GM18502 (cell line): ENCODE measurements around the gene TMEM238L.

Experiments
- ATAC-seq: cut with Tn5 transposase; IDR thresholded peaks from one replicate; pipeline ENCODE4 v1.9.1; 2021; ENCODE audit warnings: mild to moderate bottlenecking; ENCODE audit not compliant: unreplicated experiment, poor library complexity

The TMEM238L gene

GRCh38 chr17:10777131-10777807 is 26.6 kb downstream of the TMEM238L start:
- no peak for ATAC-seq

- no peak for ATAC-seq
Observed at GRCh38 chr17:10776381-10776780, 27.5 kb downstream of the TMEM238L start.

DNA sequence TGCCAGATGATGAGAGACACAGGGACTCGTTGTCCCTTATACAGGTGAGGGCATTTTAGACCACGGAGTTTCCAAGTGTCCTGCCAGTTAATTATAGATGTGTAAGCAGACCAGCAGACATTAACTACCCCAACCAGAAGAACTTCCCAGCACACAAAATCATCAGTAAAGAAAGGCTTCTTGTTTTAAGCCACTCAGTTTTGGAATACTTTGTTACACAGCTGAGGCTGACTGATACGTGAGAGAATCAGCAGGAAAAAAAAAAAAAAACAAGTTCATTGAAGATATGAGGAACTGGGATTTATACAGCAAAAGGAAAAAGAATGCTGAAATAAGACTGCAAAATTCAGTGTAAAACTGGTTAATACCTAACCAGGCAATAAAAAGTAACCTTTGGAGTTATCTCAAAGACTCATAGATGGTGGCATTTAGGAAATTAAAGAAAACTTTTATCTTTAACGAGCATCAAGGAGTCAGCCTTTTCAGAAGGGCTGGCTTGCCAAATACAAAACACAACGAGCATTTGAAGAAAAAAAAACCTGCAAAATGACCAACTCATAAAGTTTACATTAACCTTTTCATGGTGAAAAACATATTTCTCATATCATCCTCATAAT is 28.1 kb downstream of the TMEM238L start:
- no peak for ATAC-seq

DNA sequence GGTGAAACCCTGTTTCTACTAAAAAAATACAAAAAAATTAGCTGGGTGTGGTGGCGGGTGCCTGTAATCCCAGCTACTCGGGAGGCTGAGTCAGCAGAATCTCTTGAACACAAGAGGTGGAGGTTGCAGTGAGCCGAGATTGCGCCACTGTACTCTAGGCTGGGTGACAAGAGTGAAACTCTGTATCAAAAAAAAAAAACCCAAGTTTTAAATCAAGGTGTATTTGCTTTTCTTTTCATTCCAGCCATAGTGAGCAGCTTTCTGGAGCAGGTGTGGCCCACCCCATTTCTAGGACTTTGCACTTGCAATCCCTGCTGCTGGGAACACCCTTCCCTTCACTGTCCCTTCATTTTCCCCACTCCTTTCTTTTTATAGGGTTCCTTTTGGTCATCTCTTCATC is 28.8 kb downstream of the TMEM238L start:
- ATAC-seq: no peak

- no peak for ATAC-seq
Observed at GRCh38 chr17:10773391-10773790, 30.5 kb downstream of the TMEM238L start.

DNA sequence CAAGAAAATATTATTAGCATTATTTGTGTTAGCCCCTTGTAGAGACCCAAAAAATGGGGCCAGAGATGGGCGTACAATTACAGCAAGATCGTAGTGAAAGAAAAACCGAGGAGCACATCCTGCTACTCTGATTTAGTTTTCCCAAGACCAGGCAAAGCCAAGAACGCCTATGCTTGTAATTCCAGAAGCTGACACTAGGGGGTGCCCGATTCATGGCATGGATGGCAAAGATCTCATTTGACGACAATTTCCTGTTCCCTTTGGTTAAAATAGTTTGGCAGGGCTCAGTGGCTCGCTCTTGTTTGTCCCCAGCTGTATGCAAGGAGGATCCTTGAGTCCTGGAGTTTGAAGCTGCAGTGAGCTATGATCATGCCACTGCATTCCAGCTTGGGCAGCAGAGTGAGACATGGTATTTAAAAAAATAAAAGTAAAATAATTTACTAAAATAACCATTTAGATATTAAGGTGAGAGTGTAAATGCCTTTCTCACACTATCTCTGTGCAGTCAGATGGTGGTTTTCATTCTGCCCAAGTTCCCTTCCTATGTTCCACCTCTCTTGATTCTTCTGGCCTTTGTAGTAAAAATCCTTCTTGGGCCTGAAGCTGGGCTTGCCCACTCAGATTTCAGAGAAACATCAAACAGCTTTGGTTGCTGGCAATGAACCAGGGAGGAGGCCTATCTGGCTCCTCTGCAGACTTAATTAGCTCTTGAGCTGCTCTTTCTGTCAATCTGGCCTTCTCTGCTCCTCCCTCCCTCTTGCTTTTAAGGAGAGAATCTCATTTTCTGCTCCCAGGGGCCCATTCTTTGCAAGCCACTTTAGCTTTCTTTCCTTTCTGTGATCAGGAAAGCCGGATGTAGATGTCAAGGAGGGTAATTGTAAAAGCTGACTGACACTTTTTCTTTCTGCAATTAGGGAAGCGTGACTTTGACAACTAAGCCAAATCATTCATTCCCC is 31.2 kb downstream of the TMEM238L start:
- no peak for ATAC-seq

DNA sequence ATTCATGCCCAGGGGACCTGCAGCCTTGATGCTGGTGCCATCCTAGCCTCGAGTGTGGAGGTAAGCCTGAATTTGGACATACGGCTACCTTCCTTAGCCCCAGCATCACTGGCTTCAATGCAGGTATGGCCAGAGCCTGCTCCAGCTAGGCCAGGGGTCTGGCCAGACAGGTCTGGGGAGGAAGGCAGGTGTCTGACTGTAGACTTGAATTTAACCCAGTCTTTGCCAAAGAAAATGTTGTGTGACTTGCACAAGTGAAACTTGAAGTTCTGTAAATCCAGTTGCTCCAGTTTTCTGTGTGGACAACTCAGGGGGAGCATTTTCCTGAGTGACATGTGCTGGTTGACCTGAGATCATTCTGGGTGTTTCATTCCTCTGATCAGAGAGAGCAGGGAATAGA is 32.8 kb downstream of the TMEM238L start:
- ATAC-seq: no peak

DNA sequence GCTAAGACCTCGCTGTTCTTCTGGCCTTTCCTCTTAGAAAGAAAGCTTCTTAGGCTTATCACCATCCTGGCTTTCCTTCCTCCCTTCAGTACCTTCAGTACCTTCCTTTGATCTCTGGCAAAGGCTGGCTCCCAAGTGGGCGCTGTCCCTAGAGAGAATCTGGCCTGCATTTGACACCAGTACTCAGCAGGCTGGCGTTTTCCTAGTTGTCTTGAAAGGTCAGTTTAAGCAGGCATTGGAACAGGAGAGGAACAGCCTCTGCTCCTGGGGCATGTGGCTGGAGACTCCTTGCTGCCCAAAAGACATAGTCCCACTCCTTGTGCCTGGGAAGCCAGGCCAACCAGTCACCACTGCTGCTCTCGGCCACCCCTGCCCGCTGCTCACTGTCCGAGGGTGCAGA is 34.1 kb downstream of the TMEM238L start:
- ATAC-seq: no peak

DNA sequence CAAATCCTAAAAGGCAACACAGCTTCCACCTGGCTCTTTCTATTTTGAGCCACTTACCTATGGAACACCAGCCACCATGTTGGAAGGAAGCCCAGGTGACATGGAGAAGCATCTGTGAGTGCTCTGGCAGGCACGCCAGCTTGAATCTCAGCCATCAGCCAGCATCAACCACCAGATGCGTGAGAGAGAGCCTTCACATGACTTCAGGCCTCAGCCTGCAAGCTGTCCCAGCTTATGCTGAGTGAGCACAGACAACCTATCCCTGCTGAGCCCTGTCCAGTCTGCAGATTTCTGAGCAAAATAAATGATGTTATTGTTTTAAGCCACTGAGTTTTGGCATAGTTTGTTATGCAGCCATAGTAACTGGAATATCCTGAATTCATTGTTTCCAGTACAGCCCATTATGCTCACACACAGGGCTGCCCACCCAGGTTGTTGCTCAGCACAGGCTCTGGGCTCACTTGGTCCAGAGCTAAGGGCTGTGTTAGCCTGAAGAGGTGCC is 35.1 kb downstream of the TMEM238L start:
- ATAC-seq: no peak

DNA sequence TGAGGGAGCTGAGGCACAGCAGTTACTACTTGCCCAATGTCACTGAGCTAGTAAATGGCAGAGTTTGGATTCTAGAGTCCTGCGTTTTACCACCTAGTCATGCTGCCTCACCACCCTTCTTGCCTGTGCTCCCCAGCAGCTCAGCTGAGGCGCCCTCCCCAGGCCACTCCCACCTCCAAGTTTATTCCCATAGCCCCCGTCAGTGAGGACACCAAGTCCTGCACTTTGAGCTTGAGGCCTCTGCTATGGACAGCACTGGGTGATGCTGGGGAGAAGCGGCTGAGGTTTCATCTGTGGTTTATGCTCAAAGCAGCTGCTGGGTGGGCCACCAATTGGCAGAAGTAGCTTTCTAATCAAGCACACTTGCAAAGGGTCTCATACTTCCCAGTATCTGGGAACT is 36.7 kb downstream of the TMEM238L start:
- no peak for ATAC-seq

DNA sequence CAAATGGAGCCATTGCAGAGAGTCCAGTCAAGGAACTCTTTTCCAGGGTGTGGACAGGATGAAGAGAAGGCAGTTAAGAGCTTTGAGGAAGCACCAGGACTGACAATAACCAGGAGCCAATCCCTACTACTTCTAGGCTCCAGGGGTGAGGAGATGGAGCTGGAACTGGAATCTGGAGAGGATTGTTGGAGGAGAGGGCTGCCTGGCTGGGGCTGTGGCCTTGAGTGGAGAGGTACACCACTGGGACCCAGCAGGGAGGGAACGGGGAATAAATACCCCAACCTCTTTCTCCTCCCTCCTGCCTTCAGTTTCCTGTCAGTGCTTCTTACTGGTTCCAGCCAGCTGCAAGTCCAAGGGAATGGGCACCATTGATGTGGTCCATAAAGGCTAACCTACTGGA is 41.9 kb downstream of the TMEM238L start:
- ATAC-seq: no peak

DNA sequence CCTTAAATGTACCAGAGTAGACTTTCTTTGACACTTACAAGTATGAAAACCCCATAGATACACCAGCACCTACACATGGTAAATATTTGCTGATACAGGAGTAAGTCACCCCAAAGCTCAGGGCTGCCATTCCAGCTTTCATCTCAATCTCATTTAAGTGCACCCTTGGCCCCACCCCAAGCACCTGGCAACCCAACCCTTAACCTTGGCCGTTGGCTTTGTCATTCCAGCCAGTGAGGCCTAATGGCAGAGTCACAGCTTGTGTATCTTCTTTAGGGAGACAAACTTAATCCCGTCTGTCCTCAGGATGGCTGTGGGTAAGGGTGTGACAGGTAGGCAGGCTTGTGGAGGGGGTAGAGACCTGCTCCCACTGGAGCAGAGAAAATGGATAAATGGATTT is 42.6 kb downstream of the TMEM238L start:
- no peak for ATAC-seq

- no peak for ATAC-seq
Observed at GRCh38 chr17:10758062-10758461, 45.8 kb downstream of the TMEM238L start.

- ATAC-seq: no peak
Observed at GRCh38 chr17:10757647-10758046, 46.3 kb downstream of the TMEM238L start.

- ATAC-seq: no peak
Observed at GRCh38 chr17:10757067-10757466, 46.8 kb downstream of the TMEM238L start.

- ATAC-seq: no peak
Observed at GRCh38 chr17:10756619-10757018, 47.3 kb downstream of the TMEM238L start.

GRCh38 chr17:10756185-10756584 is 47.7 kb downstream of the TMEM238L start:
- ATAC-seq: no peak

- no peak for ATAC-seq
Observed at GRCh38 chr17:10755592-10756127, 48.2 kb downstream of the TMEM238L start.

DNA sequence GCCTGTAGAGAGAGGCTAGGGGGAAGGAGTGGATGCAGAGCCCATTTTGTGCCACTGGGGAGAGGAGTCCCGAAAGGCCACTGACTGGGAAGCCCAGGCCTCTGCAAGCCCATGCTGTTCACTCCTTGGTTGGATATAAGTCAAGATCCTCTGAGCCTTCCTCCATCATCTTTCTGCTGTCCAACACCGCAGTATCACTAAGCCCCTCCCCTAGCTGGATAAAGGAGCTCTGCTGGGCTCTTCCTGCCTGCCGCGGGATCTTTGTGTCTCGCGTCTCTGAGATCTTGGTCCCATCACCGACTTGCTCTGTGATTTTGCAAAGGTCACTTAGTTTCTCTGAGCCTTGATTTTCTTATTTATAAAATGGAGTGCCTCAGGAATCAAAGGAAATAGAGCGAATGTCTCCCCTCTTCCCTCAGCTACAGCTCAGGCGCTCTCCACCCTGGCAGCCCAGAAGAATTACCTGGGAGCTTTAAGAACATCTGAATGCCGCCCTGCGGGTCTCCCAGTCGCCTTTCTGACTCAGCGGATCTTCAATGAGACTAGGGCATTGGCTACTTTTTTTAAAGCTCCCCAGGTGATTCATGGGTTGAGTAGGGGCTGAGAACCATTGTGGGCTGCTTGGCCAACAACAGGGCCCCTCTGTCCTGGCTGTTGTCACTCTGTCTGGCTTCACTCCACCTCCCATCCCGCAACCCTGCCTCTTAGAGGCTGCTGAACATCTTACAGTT is 48.9 kb downstream of the TMEM238L start:
- no peak for ATAC-seq

DNA sequence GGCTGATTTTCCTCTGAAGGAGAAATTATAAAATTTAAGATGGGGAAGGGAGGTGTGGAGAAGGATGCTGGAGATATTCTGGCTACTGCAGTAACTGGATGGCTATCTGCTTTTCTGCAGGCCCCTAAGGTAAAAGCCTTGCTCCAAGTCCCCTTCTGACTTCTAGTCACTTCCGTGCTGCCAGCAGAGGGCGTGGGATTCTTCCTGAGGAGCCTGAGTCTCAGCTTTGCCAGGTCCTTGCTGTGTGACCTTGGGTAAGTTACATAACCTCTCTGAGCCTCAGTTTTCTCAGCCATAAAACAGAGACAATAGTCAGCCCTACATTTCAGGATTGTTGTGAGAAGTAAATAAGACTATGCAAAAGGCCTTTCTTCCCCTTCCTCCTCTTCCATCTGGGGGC is 49.8 kb downstream of the TMEM238L start:
- no peak for ATAC-seq
